Tibial nerve (tissue), 4 donors: ENCODE measurements around the gene FBXO27. TPM values are rescaled to one million over a fixed set of nuclear protein-coding genes. Genes with fewer than 3 reads are reported as not detected.
"Not testable (repeated sequence)": the region's sequence is repeated elsewhere in the genome, so short reads cannot be mapped to it uniquely, and the experiment has no call there.

ENCODE experiments used
- DNase-seq, 2 donors: peaks; one replicate each; pipeline ENCODE4 v3.0.0-alpha.2; 2019; ENCODE audit warnings: low spot score in 2 of 2
- H3K27ac ChIP-seq, 4 donors: fragments of 200-600 bp; sonication (generic) in 3 of 4; one replicate each; pipeline ENCODE4 v1.5.1; 2017 to 2019; ENCODE audit warnings: mild to moderate bottlenecking in 1 of 4
- H3K27me3 ChIP-seq, 2 donors: fragments of 200-600 bp; sonication (generic) in 1 of 2; one replicate each; pipeline versions ENCODE4 v1.5.1 to v1.6.0; 2017 to 2019
- H3K36me3 ChIP-seq, 3 donors: fragments of 200-600 bp; sonication (generic); one replicate each; pipeline ENCODE4 v1.5.1; 2018 to 2019
- H3K4me1 ChIP-seq, 4 donors: fragments of 200-600 bp; sonication (generic) in 3 of 4; one replicate each; pipeline ENCODE4 v1.5.1; 2017 to 2019
- H3K4me3 ChIP-seq, 4 donors: fragments of 200-600 bp; sonication (generic) in 3 of 4; one replicate each; pipeline ENCODE4 v1.5.1; 2017 to 2019; ENCODE audit warnings: mild to moderate bottlenecking in 1 of 4, moderate library complexity in 1 of 4
- H3K9me3 ChIP-seq, 4 donors: fragments of 200-600 bp; sonication (generic) in 3 of 4; one replicate each; pipeline ENCODE4 v1.5.1; 2017 to 2019
- CTCF ChIP-seq, 5 experiments: fragments of 200-600 bp in 3 of 5; fragments of 450-650 bp in 2 of 5; sonication (generic) in 3 of 5; IDR thresholded peaks; one replicate each; pipeline ENCODE4 v1.5.1; 2016 to 2019; ENCODE audit warnings: antibody characterized with exemption in 5 of 5, mild to moderate bottlenecking in 3 of 5, moderate library complexity in 2 of 5
- EP300 ChIP-seq, 2 donors: sonication (generic); formaldehyde crosslinking; IDR thresholded peaks; one replicate each; pipeline ENCODE4 v1.6.1; 2017; ENCODE audit warnings: antibody characterized with exemption in 2 of 2, mild to moderate bottlenecking in 1 of 2
- POLR2A ChIP-seq, 2 donors: fragments of 450-650 bp; IDR thresholded peaks; one replicate each; pipeline ENCODE4 v1.6.1; 2017; ENCODE audit warnings: antibody characterized with exemption in 2 of 2, mild to moderate bottlenecking in 2 of 2, moderate library complexity in 2 of 2
- WGBS, 2 donors: methylation state at CpG; one replicate each; pipeline ENCODE4 v1.1.5; 2018; 5-methylcytosine and 5-hydroxymethylcytosine counted together
- total RNA-seq, 4 donors: library from RNA; depleted of rRNA; stranded (reverse); fragments of >200 nt; gene quantifications; one replicate each; pipeline ENCODE4 v1.1.0, GENCODE V29; 2016

FBXO27 gene
- total RNA-seq, 4 donors from 2014 or later: 3.6 to 8.0 (median 5.9) TPM

GRCh38 chr19:39074942-39075341 lies 42.6 kb upstream of the FBXO27 start:
- H3K9me3 ChIP-seq: no peaks in the 10 kb centered on the region
- TF ChIP-seq EP300 (IDR thresholded peaks at IDR 0.05) (no peak), POLR2A (IDR thresholded peaks at IDR 0.05) (no peak), CTCF (IDR thresholded peaks at IDR 0.05) (no peak)
- 88 to 93% methylated on average over 6 of the region's 6 CpGs for WGBS, 2 donors
- H3K4me3 ChIP-seq: no peak overlapping the region
- H3K27me3 ChIP-seq: peaks cover 0 to 10% of the 10 kb centered on the region in 2 donors
- H3K27ac ChIP-seq: no peak overlapping the region
- H3K4me1 ChIP-seq: no peaks in the 10 kb centered on the region
- no peaks in the 10 kb centered on the region for H3K36me3 ChIP-seq
- DNase-seq: no peak

GRCh38 chr19:39074205-39074692 lies 41.9 kb upstream of the FBXO27 start:
- 48 to 62% methylated on average over 3 of the region's 3 CpGs for WGBS, 2 donors
- no peak for DNase-seq
- peaks cover 0 to 3% of the 10 kb centered on the region in 2 donors for H3K27me3 ChIP-seq
- no peak overlapping the region for H3K4me3 ChIP-seq
- no peaks in the 10 kb centered on the region for H3K9me3 ChIP-seq
- no peak overlapping the region for H3K27ac ChIP-seq
- TF ChIP-seq CTCF (IDR thresholded peaks at IDR 0.05) (no peak), EP300 (IDR thresholded peaks at IDR 0.05) (no peak)
- no peaks in the 10 kb centered on the region for H3K36me3 ChIP-seq
- H3K4me1 ChIP-seq: no peaks in the 10 kb centered on the region

- TF ChIP-seq CTCF (IDR thresholded peaks at IDR 0.05) (no peak), POLR2A (IDR thresholded peaks at IDR 0.05) (no peak), EP300 (IDR thresholded peaks at IDR 0.05) (no peak)
- H3K9me3 ChIP-seq: no peaks in the 10 kb centered on the region
- WGBS, 2 donors: 77 to 87% methylated on average over 5 of the region's 5 CpGs
- H3K4me1 ChIP-seq: no peaks in the 10 kb centered on the region
- no peak overlapping the region for H3K4me3 ChIP-seq
- H3K27ac ChIP-seq: no peak overlapping the region
- H3K36me3 ChIP-seq: no peaks in the 10 kb centered on the region
- DNase-seq: no peak
- peaks cover 0 to 3% of the 10 kb centered on the region in 2 donors for H3K27me3 ChIP-seq
Observed at GRCh38 chr19:39070888-39071287, 38.5 kb upstream of the FBXO27 start.

GRCh38 chr19:39068259-39068658 lies 35.9 kb upstream of the FBXO27 start:
- not testable (repeated sequence) for DNase-seq, H3K36me3 ChIP-seq, H3K4me1 ChIP-seq, H3K4me3 ChIP-seq, H3K27me3 ChIP-seq, H3K27ac ChIP-seq, H3K9me3 ChIP-seq
- WGBS, 2 donors: 79 to 84% methylated on average over 6 of the region's 6 CpGs

GRCh38 chr19:39067104-39067503 lies 34.8 kb upstream of the FBXO27 start:
- no peaks in the 10 kb centered on the region for H3K27me3 ChIP-seq
- H3K4me3 ChIP-seq: no peak overlapping the region
- TF ChIP-seq EP300 (IDR thresholded peaks at IDR 0.05) (no peak), CTCF (IDR thresholded peaks at IDR 0.05) (no peak), POLR2A (IDR thresholded peaks at IDR 0.05) (no peak)
- H3K27ac ChIP-seq: no peak overlapping the region
- whole genome bisulfite sequencing, 2 donors: 93 to 95% methylated on average over 4 of the region's 4 CpGs
- no peak for DNase-seq
- H3K36me3 ChIP-seq: no peaks in the 10 kb centered on the region
- no peaks in the 10 kb centered on the region for H3K9me3 ChIP-seq
- no peaks in the 10 kb centered on the region for H3K4me1 ChIP-seq

GRCh38 chr19:39065928-39066327 lies 33.6 kb upstream of the FBXO27 start:
- H3K9me3 ChIP-seq: no peaks in the 10 kb centered on the region
- H3K4me3 ChIP-seq: no peak overlapping the region
- no peaks in the 10 kb centered on the region for H3K4me1 ChIP-seq
- TF ChIP-seq POLR2A (IDR thresholded peaks at IDR 0.05) (no peak), CTCF (IDR thresholded peaks at IDR 0.05) (no peak), EP300 (IDR thresholded peaks at IDR 0.05) (no peak)
- H3K27ac ChIP-seq: no peak overlapping the region
- no peak for DNase-seq
- WGBS, 2 donors: 67 to 70% methylated on average over 3 of the region's 3 CpGs
- H3K36me3 ChIP-seq: no peaks in the 10 kb centered on the region
- no peaks in the 10 kb centered on the region for H3K27me3 ChIP-seq
